OCI-LY3 (cell line): ENCODE data around the gene ARHGEF10L.

Source experiments
- CTCF ChIP-seq: fragments of 200-600, 300-600 bp; sonication (generic); IDR thresholded peaks from 2 replicates; pipeline ENCODE4 v1.5.1; 2014; ENCODE audit warnings: antibody characterized with exemption, low read length, low read depth
- EZH2phosphoT487 ChIP-seq: fragments of 200-600 bp; shearing (Covaris generic); IDR thresholded peaks from 2 replicates; pipeline ENCODE4 v1.6.1; 2018; ENCODE audit warnings: antibody characterized with exemption, mixed run types, low read depth

- TF ChIP-seq CTCF: no peak
- TF ChIP-seq EZH2phosphoT487: no peak
Measured at GRCh38 chr1:17729248-17729647, 189.8 kb downstream of the ARHGEF10L start.
